Measurements from ENCODE around the gene MST1R. TPM values are rescaled to one million over a fixed set of nuclear protein-coding genes. Genes with fewer than 3 reads are reported as not detected.

Gene MST1R
- total and polyA plus RNA-seq, 2 donors = 8.9 to 25.3 TPM

DNA sequence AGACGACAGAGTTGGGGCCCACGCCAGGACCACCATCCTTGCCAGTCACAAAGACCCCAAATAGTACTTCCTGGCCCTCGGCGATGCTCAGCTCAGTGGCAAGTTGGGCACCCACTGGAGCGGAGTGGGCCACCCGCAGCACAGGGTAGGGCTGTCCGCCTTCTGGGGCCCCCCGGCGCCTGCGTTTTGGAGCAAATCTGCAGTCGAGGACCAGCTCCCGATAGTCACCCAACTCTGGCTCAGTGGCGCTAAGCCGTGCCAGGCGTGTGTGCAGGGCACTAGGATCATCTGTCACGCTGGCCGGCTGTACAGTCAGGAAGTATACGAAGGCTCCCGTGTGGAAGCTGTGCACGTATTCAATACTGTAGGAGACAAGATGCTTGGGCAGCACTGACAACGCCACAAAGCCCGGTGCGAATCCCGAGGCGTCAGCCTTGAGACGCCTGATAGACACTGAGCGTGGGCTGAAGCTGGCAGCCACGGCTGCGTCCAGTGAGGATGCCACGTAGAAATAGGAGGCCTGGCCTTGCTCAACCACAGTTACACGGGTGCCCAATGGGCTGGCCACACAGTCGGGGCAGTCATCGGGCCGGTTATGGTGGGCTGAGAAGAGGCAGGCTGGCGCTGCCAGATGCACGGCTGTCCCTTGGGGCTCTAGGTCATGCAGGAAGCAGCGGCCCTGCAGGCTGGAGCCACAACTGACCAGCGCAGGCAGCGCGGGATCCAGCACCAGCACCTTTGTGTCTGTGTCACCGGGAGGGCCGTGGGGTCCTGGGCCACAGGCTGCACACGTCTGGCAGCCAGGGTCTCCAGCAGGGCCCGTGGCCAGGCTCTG lies 945 bp downstream of the MST1R start:
- H3K27ac ChIP-seq (ENCODE audit: low read depth in 1 of 2, low read length in 1 of 2) = peak overlapping the region; percentile 76 to 80
- 97% methylated on average over 44 of the region's 44 CpGs for WGBS
- H3K36me3 ChIP-seq (ENCODE audit: control insufficient read depth in 2 of 2, insufficient read depth in 2 of 2, low read length in 1 of 2) = no peaks in the 10 kb centered on the region
- no peak for DNase-seq (ENCODE audit: low read depth in 6 of 9, low spot score in 9 of 9)
- H3K4me3 ChIP-seq (ENCODE audit: low read length in 2 of 2) = peak overlapping the region in 1 of 2 donors; percentile 26
- no peaks in the 10 kb centered on the region for H3K9me3 ChIP-seq (ENCODE audit: control insufficient read depth in 2 of 2, insufficient read depth in 1 of 2, low read length in 1 of 2)
- H3K27me3 ChIP-seq (ENCODE audit: control insufficient read depth in 2 of 2, insufficient read depth in 1 of 2, low read length in 1 of 2) = no peaks in the 10 kb centered on the region
- peaks cover 20 to 58% of the 10 kb centered on the region in 2 donors for H3K4me1 ChIP-seq (ENCODE audit: control insufficient read depth in 2 of 2, insufficient read depth in 2 of 2, low read length in 2 of 2)

DNA sequence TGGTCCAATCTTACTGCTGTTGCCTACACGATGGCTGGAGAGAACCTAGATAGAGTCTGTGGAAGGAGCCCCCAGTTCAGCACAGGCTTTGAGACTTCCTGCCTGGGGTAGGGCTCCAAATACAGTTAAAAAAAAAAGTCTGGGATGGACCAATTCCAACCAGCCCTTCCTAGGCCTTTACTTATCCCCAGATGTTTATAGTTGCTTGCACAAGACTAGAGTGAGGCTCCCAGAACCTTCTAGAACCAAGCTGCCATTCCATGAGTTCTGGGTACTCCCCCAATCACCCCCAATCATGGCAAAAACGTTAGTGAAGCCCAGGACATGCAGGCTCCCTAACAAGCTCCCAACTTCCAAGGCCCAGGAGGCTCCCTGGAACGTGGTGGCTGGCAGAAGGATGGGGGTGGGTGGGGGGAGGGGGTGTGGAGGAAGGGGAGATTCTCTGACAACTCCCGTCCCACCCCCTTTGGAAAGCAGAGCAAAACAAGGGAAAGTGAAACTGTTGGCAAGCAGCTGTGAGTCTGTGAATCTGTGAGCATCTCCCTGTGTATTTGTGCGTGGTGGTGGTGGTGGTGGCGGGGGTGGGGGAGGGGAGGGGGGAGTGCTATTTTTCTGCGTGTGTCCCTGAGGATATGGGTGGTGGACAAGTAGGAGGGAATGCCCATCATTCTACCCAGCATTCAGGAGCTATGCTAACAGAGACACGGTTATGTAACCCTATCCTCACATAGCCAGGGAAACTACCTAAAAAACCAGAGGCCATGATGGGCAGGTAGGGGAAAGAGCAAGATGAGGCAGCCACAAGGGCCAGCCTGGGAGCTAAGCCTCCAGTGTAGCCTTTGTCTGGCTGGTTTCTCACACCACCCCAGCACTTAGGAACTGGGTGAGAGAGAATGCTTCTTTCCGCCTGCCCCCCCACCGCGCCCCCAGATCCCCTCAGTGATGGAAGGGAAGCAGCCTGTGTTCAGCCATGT lies 2.0 kb downstream of the MST1R start:
- Histone ChIP-seq H3K27ac (ENCODE audit: low read depth in 1 of 2, low read length in 1 of 2) (peak overlapping the region; percentile 64 to 82), H3K9me3 (ENCODE audit: control insufficient read depth in 2 of 2, insufficient read depth in 1 of 2, low read length in 1 of 2) (no peaks in the 10 kb centered on the region), H3K4me3 (ENCODE audit: low read length in 2 of 2) (peak overlapping the region in 1 of 2 donors; percentile 18), H3K36me3 (ENCODE audit: control insufficient read depth in 2 of 2, insufficient read depth in 2 of 2, low read length in 1 of 2) (no peaks in the 10 kb centered on the region), H3K27me3 (ENCODE audit: control insufficient read depth in 2 of 2, insufficient read depth in 1 of 2, low read length in 1 of 2) (no peaks in the 10 kb centered on the region), H3K4me1 (ENCODE audit: control insufficient read depth in 2 of 2, insufficient read depth in 2 of 2, low read length in 2 of 2) (peaks cover 20 to 57% of the 10 kb centered on the region in 2 donors)
- WGBS = 50% methylated on average over 11 of the region's 11 CpGs
- peak in 2 of 9 donors; percentile 14 to 62 for DNase-seq (ENCODE audit: low read depth in 6 of 9, low spot score in 9 of 9)

DNA sequence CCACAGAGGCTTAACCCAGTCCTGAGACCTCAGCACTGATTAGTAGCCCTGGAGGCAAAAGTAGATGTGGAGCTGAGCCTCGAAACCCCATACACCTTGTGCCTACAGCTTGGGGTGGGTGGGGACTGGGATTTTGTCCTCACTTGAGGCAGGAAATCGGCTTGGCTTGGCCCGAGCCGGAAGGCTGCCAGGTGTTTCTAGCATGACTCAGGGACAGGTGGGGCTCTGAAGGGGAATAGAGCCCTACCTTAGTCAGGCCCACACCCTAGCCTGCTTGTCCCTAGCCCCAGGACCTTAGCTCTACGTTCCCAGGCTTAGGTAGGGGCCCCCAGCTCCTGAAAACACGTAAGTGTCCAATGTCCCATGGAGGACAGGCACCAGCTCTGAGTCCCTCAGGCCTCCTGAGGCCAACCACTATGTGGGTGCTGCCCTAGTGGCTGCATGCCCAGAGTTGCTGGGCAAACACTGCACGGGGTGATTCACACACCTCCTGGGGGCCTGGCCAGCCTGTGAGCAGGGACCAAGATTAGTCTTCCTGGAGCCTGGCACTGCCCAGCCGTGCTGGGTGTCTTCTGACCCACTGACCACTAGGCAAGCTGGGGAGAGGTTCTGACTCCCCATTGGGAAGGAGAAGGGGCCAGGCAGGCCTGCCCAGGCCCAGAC lies 3.1 kb downstream of the MST1R start:
- no peak for DNase-seq (ENCODE audit: low read depth in 6 of 9, low spot score in 9 of 9)
- WGBS = 83% methylated on average over 8 of the region's 8 CpGs
- Histone ChIP-seq H3K4me3 (ENCODE audit: low read length in 2 of 2) (no peak overlapping the region), H3K9me3 (ENCODE audit: control insufficient read depth in 2 of 2, insufficient read depth in 1 of 2, low read length in 1 of 2) (no peaks in the 10 kb centered on the region), H3K27me3 (ENCODE audit: control insufficient read depth in 2 of 2, insufficient read depth in 1 of 2, low read length in 1 of 2) (no peaks in the 10 kb centered on the region), H3K27ac (ENCODE audit: low read depth in 1 of 2, low read length in 1 of 2) (peak overlapping the region in 1 of 2 donors; percentile 82), H3K4me1 (ENCODE audit: control insufficient read depth in 2 of 2, insufficient read depth in 2 of 2, low read length in 2 of 2) (peaks cover 13 to 47% of the 10 kb centered on the region in 2 donors), H3K36me3 (ENCODE audit: control insufficient read depth in 2 of 2, insufficient read depth in 2 of 2, low read length in 1 of 2) (no peaks in the 10 kb centered on the region)

DNA sequence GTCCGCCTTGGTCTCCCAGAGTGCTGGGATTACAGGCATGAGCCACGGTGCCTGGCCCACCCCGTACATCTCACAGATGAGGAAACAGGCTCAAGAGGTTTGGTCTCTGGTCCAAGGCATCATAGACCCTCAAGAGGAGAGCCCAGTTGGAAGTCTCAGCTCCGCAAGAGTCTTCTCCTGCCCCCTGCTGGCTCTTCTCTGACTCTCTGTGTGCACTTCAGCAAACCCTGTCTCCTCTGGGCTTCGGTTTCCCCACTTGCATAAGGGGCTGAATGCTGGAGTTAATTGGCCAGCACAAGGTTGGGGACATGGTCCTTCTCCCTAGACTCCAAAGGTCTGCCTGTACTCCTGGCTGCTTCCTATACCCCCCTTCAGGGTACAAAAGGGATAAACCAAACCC lies 3.9 kb downstream of the MST1R start:
- Histone ChIP-seq H3K9me3 (ENCODE audit: control insufficient read depth in 2 of 2, insufficient read depth in 1 of 2, low read length in 1 of 2) (no peaks in the 10 kb centered on the region), H3K27ac (ENCODE audit: low read depth in 1 of 2, low read length in 1 of 2) (no peak overlapping the region), H3K4me1 (ENCODE audit: control insufficient read depth in 2 of 2, insufficient read depth in 2 of 2, low read length in 2 of 2) (peaks cover 10 to 43% of the 10 kb centered on the region in 2 donors), H3K36me3 (ENCODE audit: control insufficient read depth in 2 of 2, insufficient read depth in 2 of 2, low read length in 1 of 2) (no peaks in the 10 kb centered on the region), H3K27me3 (ENCODE audit: control insufficient read depth in 2 of 2, insufficient read depth in 1 of 2, low read length in 1 of 2) (no peaks in the 10 kb centered on the region), H3K4me3 (ENCODE audit: low read length in 2 of 2) (no peak overlapping the region)
- 82% methylated on average over 5 of the region's 5 CpGs for WGBS
- DNase-seq (ENCODE audit: low read depth in 6 of 9, low spot score in 9 of 9) = peak in 2 of 9 donors; percentile 14 to 22

DNA sequence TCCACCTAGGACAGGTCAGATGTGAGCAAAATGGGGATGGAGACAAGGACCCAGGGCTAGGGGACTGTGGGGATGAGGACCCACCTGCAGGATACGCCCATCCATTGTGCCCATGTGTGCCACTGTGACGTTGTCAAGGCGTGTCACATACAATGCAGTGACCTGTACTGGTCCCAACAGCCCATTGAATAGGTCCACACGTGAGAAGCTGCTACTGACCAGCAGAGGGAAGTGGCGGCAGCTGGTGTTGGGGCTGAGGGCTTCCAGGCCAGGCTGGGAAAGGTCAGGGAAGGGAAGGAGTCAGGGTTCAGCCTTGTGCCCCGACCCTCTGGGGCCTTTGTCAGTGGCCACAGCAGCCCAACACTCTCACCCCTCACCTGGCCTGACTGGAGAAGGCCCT lies 4.7 kb downstream of the MST1R start:
- DNase-seq (ENCODE audit: low read depth in 6 of 9, low spot score in 9 of 9) = no peak
- H3K9me3 ChIP-seq (ENCODE audit: control insufficient read depth in 2 of 2, insufficient read depth in 1 of 2, low read length in 1 of 2) = no peaks in the 10 kb centered on the region
- WGBS = 96% methylated on average over 6 of the region's 6 CpGs
- H3K27ac ChIP-seq (ENCODE audit: low read depth in 1 of 2, low read length in 1 of 2) = no peak overlapping the region
- H3K4me3 ChIP-seq (ENCODE audit: low read length in 2 of 2) = no peak overlapping the region
- peaks cover 4 to 35% of the 10 kb centered on the region in 2 donors for H3K4me1 ChIP-seq (ENCODE audit: control insufficient read depth in 2 of 2, insufficient read depth in 2 of 2, low read length in 2 of 2)
- no peaks in the 10 kb centered on the region for H3K27me3 ChIP-seq (ENCODE audit: control insufficient read depth in 2 of 2, insufficient read depth in 1 of 2, low read length in 1 of 2)
- H3K36me3 ChIP-seq (ENCODE audit: control insufficient read depth in 2 of 2, insufficient read depth in 2 of 2, low read length in 1 of 2) = no peaks in the 10 kb centered on the region

DNA sequence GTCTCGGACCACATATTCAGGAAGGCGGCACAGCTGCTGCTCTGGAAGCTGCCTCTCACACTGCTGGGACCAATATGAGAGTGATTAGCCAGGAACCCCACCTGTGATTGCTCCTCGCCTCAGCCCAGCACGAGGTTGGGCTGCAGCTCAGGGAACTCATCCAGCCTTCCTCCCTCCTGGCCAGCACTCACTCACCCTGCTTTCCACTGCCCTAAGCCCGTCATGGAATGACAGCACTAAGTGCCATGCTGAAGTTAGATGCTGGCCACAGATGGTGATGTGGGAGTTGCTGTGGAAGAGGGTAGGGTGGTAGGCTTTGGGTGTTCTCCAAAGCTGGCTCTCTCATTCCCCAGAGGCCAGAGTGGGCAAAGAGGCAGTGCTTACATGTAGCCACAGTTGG lies 7.3 kb downstream of the MST1R start:
- 96% methylated on average over 5 of the region's 5 CpGs for WGBS
- peaks cover 1 to 13% of the 10 kb centered on the region in 2 donors for H3K4me1 ChIP-seq (ENCODE audit: control insufficient read depth in 2 of 2, insufficient read depth in 2 of 2, low read length in 2 of 2)
- H3K27me3 ChIP-seq (ENCODE audit: control insufficient read depth in 2 of 2, insufficient read depth in 1 of 2, low read length in 1 of 2) = no peaks in the 10 kb centered on the region
- H3K4me3 ChIP-seq (ENCODE audit: low read length in 2 of 2) = no peak overlapping the region
- no peaks in the 10 kb centered on the region for H3K9me3 ChIP-seq (ENCODE audit: control insufficient read depth in 2 of 2, insufficient read depth in 1 of 2, low read length in 1 of 2)
- no peak for DNase-seq (ENCODE audit: low read depth in 6 of 9, low spot score in 9 of 9)
- H3K27ac ChIP-seq (ENCODE audit: low read depth in 1 of 2, low read length in 1 of 2) = no peak overlapping the region
- H3K36me3 ChIP-seq (ENCODE audit: control insufficient read depth in 2 of 2, insufficient read depth in 2 of 2, low read length in 1 of 2) = no peaks in the 10 kb centered on the region

DNA sequence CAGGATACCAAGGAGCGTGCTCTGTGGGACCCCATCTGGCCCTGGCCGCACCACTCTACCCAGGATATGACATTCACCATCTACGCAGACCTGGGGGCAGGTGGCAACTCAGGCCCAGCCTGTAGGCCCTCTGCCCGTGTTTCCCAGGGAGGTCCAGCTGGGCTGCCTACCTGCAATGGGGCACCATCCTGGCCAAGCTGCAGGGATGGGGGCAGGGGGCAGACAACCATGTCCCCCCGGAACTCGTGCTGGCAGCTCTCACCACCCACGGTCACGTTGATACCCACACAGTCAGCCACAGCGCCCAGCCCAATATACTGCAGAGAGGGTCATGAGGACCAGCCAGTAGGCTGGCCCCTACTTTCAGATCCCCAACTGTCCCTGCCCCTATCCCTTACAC lies 7.9 kb downstream of the MST1R start:
- H3K4me1 ChIP-seq (ENCODE audit: control insufficient read depth in 2 of 2, insufficient read depth in 2 of 2, low read length in 2 of 2) = peaks cover 0 to 7% of the 10 kb centered on the region in 2 donors
- no peak overlapping the region for H3K4me3 ChIP-seq (ENCODE audit: low read length in 2 of 2)
- no peak for DNase-seq (ENCODE audit: low read depth in 6 of 9, low spot score in 9 of 9)
- WGBS = 96% methylated on average over 9 of the region's 9 CpGs
- no peaks in the 10 kb centered on the region for H3K9me3 ChIP-seq (ENCODE audit: control insufficient read depth in 2 of 2, insufficient read depth in 1 of 2, low read length in 1 of 2)
- H3K27ac ChIP-seq (ENCODE audit: low read depth in 1 of 2, low read length in 1 of 2) = no peak overlapping the region
- H3K36me3 ChIP-seq (ENCODE audit: control insufficient read depth in 2 of 2, insufficient read depth in 2 of 2, low read length in 1 of 2) = no peaks in the 10 kb centered on the region
- no peaks in the 10 kb centered on the region for H3K27me3 ChIP-seq (ENCODE audit: control insufficient read depth in 2 of 2, insufficient read depth in 1 of 2, low read length in 1 of 2)

DNA sequence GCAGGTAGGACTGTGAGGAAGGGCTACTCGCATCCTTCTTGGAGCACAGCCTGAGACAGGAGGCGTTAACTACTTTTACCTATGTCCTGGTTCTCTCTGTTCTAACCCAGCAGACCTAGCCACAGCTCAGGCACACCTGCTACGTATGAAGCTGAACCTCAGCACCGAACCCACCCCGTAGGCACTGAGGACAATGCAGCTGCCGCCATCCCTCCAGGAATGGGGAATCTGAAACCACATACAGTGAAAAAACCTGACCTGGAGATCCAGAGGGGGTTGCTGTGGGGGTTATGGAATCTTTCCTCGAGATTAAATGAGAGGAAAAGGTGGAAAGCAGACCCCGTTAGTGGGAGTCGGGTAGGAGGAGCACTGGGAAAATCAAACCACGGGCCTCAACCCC lies 14.4 kb downstream of the MST1R start:
- 91% methylated on average over 10 of the region's 10 CpGs for WGBS
- no peaks in the 10 kb centered on the region for H3K9me3 ChIP-seq (ENCODE audit: control insufficient read depth in 2 of 2, insufficient read depth in 1 of 2, low read length in 1 of 2)
- no peak overlapping the region for H3K4me3 ChIP-seq (ENCODE audit: low read length in 2 of 2)
- no peaks in the 10 kb centered on the region for H3K27me3 ChIP-seq (ENCODE audit: control insufficient read depth in 2 of 2, insufficient read depth in 1 of 2, low read length in 1 of 2)
- no peak overlapping the region for H3K27ac ChIP-seq (ENCODE audit: low read depth in 1 of 2, low read length in 1 of 2)
- H3K4me1 ChIP-seq (ENCODE audit: control insufficient read depth in 2 of 2, insufficient read depth in 2 of 2, low read length in 2 of 2) = no peaks in the 10 kb centered on the region
- no peak for DNase-seq (ENCODE audit: low read depth in 6 of 9, low spot score in 9 of 9)
- H3K36me3 ChIP-seq (ENCODE audit: control insufficient read depth in 2 of 2, insufficient read depth in 2 of 2, low read length in 1 of 2) = no peaks in the 10 kb centered on the region

Data from thymus (tissue), 11 donors.